22Rv1 (cell line): ENCODE data around the gene SLC39A2.

Experiments used
- CTCF ChIP-seq: fragments of 450-650 bp; IDR thresholded peaks from 2 replicates; pipeline ENCODE4 v1.5.1; 2017; ENCODE audit warnings: mild to moderate bottlenecking
- ZFX ChIP-seq: fragments of 450-650 bp; IDR thresholded peaks from 2 replicates; pipeline ENCODE4 v1.6.1; 2017; ENCODE audit warnings: antibody characterized with exemption, borderline replicate concordance

- TF ChIP-seq CTCF (no peak), ZFX (no peak)
These were observed 42.6 kb upstream of the SLC39A2 start for GRCh38 chr14:20956376-20956976.
